Measurements from ENCODE around the gene DSCAM. TPM values are rescaled to one million over a fixed set of nuclear protein-coding genes. Genes with fewer than 3 reads are reported as not detected.

DSCAM gene
- total and polyA plus RNA-seq, 3 donors from 2014 or later: 0.70 to 2.3 (median 2.0) TPM

DNA sequence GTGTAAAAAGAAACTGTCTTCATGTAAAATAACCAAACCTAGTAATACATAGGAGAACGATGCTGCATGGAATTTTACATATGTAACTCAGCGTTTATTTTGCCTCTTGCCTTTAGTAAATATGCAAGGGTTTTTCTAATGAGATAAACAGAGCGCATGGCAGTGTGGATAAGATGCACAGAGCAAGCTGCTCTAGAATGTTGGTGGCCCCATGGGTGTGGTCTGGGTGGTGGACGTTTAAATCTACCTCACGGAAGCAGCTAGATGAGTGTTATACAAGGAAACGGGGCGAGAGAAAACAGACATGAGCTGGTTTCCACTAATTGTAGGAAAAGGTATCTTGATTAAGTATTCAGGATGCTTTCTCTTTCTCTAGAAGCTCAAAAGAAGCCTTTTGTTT, 205.9 kb downstream of the DSCAM start:
- H3K4me3 ChIP-seq: no peak overlapping the region
- H3K36me3 ChIP-seq (ENCODE audit: low read depth, missing control alignments): no peaks in the 10 kb centered on the region
- H3K9me3 ChIP-seq: no peaks in the 10 kb centered on the region
- no peak overlapping the region for H3K27ac ChIP-seq
- intact Hi-C loops (cut with DNase I; ENCODE audit: low total_unique reads): no loop called here
- H3K4me1 ChIP-seq: no peaks in the 10 kb centered on the region
- no peak for DNase-seq
- 86 to 88% methylated on average over 7 of the region's 7 CpGs for WGBS, 2 donors
- no peaks in the 10 kb centered on the region for H3K27me3 ChIP-seq
- TF ChIP-seq POLR2A (IDR thresholded peaks at IDR 0.05): no peak
- TF ChIP-seq, protein P1, sequence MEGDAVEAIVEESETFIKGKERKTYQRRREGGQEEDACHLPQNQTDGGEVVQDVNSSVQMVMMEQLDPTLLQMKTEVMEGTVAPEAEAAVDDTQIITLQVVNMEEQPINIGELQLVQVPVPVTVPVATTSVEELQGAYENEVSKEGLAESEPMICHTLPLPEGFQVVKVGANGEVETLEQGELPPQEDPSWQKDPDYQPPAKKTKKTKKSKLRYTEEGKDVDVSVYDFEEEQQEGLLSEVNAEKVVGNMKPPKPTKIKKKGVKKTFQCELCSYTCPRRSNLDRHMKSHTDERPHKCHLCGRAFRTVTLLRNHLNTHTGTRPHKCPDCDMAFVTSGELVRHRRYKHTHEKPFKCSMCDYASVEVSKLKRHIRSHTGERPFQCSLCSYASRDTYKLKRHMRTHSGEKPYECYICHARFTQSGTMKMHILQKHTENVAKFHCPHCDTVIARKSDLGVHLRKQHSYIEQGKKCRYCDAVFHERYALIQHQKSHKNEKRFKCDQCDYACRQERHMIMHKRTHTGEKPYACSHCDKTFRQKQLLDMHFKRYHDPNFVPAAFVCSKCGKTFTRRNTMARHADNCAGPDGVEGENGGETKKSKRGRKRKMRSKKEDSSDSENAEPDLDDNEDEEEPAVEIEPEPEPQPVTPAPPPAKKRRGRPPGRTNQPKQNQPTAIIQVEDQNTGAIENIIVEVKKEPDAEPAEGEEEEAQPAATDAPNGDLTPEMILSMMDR (IDR thresholded peaks at IDR 0.05): no peak

DNA sequence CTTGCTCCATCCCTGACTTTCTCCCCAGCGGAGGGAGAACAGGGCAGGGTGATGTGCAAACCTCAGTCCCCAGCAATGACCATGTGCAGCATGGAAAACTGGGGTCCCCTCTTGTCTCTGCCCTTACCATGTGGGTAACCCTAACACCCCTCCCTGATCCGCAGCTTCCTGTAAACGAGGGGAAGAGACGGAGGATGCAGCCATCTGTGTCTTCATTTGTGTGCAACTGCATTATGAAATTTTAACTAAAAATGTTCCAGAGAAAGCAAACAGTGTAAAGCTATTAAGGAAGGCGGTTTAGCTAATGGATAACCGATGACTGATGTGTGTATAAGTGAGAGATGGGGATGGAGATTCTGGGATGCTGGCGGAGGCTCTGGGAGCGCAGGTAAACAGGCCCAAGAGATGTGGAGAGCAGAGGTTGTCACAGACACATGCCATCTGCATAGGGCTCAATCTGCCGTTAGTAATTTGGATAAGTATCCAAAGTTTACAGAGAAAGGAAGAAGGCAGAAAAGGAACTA, 206.6 kb downstream of the DSCAM start:
- no peaks in the 10 kb centered on the region for H3K4me1 ChIP-seq
- no peaks in the 10 kb centered on the region for H3K9me3 ChIP-seq
- no peaks in the 10 kb centered on the region for H3K36me3 ChIP-seq (ENCODE audit: low read depth, missing control alignments)
- no peak for DNase-seq
- no peak overlapping the region for H3K27ac ChIP-seq
- WGBS, 2 donors: 77 to 85% methylated on average over 9 of the region's 9 CpGs
- no peaks in the 10 kb centered on the region for H3K27me3 ChIP-seq
- no peak for TF ChIP-seq POLR2A (IDR thresholded peaks at IDR 0.05)
- TF ChIP-seq, protein P1 (IDR thresholded peaks at IDR 0.05): no peak
- no peak overlapping the region for H3K4me3 ChIP-seq
- intact Hi-C loops (cut with DNase I; ENCODE audit: low total_unique reads): no loop called here

DNA sequence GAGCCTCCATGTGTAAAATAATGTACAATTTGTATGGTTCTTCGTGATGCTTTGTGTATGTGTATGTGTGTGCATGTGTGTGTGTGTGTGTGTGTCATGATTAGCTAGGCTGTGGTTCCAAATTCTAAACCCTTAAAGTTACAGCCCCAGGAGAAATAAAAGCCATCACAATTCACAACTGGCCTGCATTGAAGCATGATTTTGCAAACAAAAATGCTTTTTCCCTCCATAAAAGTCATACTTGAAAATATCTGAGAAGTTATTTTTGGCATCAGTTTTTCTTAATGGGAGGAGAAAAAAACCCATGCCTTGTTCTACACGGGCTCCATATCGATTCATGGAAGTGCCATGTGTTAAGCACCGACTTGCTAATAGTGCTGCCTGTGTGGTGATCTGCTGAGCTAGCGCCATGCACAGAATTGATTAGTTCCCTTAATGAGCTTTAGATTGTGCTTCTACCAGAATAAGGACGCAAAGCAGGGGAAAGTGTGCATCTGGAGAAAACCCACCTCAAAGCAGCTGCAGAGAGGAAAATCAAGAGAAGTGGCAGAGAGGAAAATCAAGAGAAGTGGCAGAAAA, 207.3 kb downstream of the DSCAM start:
- DNase-seq: no peak
- no peaks in the 10 kb centered on the region for H3K36me3 ChIP-seq (ENCODE audit: low read depth, missing control alignments)
- H3K4me1 ChIP-seq: no peaks in the 10 kb centered on the region
- H3K4me3 ChIP-seq: no peak overlapping the region
- TF ChIP-seq, protein P1 (IDR thresholded peaks at IDR 0.05): no peak
- no peak for TF ChIP-seq POLR2A (IDR thresholded peaks at IDR 0.05)
- H3K27me3 ChIP-seq: no peaks in the 10 kb centered on the region
- intact Hi-C loops (cut with DNase I; ENCODE audit: low total_unique reads): no loop called here
- WGBS, 2 donors: 64 to 74% methylated on average over 6 of the region's 6 CpGs
- H3K9me3 ChIP-seq: no peaks in the 10 kb centered on the region
- no peak overlapping the region for H3K27ac ChIP-seq

DNA sequence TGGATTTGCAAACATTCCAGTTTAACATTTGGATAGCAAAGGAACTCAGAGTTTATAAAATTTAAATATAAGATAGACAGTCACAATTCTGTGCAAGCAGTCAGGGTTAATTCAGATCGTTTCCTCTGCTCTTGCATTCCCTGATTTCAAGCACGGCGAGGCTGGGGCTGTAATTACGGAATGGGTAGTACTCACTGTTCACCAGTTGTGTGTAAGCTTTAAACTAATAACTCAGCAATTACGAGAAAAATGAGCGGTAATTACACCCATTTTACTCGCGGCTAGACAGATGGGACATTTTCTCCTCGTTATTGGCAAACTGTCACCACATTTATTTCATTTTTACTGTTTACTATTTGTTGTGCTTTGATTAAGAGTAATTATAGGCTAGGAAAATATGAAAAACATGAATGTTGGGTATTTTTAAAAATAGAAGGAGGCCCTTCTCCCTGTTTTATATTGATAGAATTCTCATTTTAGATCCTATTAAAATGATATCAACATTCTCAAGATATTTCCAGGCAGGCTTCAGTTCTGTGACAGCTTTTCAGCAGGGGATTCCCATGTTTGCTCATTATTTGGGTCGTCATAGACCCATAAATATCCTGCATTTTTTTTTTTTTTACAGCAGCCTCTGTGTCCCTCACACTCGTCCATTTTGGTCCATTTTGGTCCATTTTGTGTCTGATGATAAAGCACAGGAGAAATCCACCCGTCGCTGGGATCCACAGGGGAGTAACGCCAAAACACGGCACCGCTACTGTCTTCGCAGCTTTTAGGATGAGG, 208.3 kb downstream of the DSCAM start:
- Histone ChIP-seq H3K27me3 (no peaks in the 10 kb centered on the region), H3K4me1 (no peaks in the 10 kb centered on the region), H3K36me3 (ENCODE audit: low read depth, missing control alignments) (no peaks in the 10 kb centered on the region), H3K9me3 (no peaks in the 10 kb centered on the region), H3K4me3 (no peak overlapping the region), H3K27ac (no peak overlapping the region)
- 63 to 77% methylated on average over 17 of the region's 17 CpGs for WGBS, 2 donors
- TF ChIP-seq, protein P1 (IDR thresholded peaks at IDR 0.05): no peak
- TF ChIP-seq POLR2A (IDR thresholded peaks at IDR 0.05): no peak
- DNase-seq: no peak
- intact Hi-C loops (cut with DNase I; ENCODE audit: low total_unique reads): no loop called here
